Tibial nerve (tissue), 3 donors: ENCODE measurements around the gene CALB2.

Experiments used
- EP300 ChIP-seq, 2 donors: sonication (generic); formaldehyde crosslinking; IDR thresholded peaks; one replicate each; pipeline ENCODE4 v1.6.1; 2017; ENCODE audit warnings: antibody characterized with exemption in 2 of 2, mild to moderate bottlenecking in 1 of 2
- POLR2A ChIP-seq, 2 donors: fragments of 450-650 bp; IDR thresholded peaks; one replicate each; pipeline ENCODE4 v1.6.1; 2017; ENCODE audit warnings: antibody characterized with exemption in 2 of 2, mild to moderate bottlenecking in 2 of 2, moderate library complexity in 2 of 2

DNA sequence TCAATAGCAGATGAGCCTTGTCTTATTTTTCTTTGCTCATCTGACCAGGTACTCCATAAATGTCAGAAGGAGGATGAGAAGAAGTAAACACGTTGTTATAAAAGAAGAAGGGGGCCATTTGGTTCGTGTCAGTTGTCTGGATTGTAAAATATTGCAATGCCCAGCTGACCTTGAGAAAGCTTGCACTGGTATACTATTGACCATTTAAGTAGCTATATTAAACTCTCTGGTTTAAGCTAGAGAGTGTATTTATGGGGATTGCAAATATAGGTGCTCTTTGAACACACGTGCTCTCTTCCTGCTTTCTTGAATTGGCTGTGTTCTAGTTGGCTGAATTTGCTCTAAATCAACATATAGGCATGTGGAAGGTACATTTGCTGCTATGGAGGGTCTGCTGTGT, 43.3 kb upstream of the CALB2 start:
- no peak for TF ChIP-seq EP300 (IDR thresholded peaks at IDR 0.05)
- TF ChIP-seq POLR2A (IDR thresholded peaks at IDR 0.05) = no peak
